PFSK-1 (cell line): ENCODE measurements around the gene CLTCL1.

Experiments
- FOXP2 ChIP-seq: optimal IDR thresholded peaks from 2 replicates; pipeline ENCODE3; 2011; ENCODE audit warnings: borderline replicate concordance, control low read depth, inconsistent platforms; ENCODE audit not compliant: insufficient read depth; ENCODE audit errors: extremely low read length, extremely low read depth
- POLR2AphosphoS5 ChIP-seq: IDR thresholded peaks from 2 replicates; pipeline ENCODE4 v1.6.1; 2012; ENCODE audit warnings: low read depth, mild to moderate bottlenecking, control low read depth, low read length, moderate library complexity
- SIN3A ChIP-seq: IDR thresholded peaks from 2 replicates; pipeline ENCODE4 v1.6.1; 2012; ENCODE audit warnings: mild to moderate bottlenecking, low read length, moderate library complexity, borderline replicate concordance; ENCODE audit not compliant: insufficient read depth
- TAF1 ChIP-seq: IDR thresholded peaks from 2 replicates; pipeline ENCODE4 v1.6.1; 2012; ENCODE audit warnings: low read length, control low read depth, borderline replicate concordance; ENCODE audit not compliant: insufficient read depth
- TF ChIP-seq, protein P1 (sequence below), 2 experiments: IDR thresholded peaks; 2 replicates each; pipeline versions ENCODE4 v1.6.1 to v1.8.0; 2011 to 2012; ENCODE audit warnings: low read depth in 2 of 2, low read length in 2 of 2, control low read depth in 1 of 2, inconsistent platforms in 1 of 2, mild to moderate bottlenecking in 1 of 2, moderate library complexity in 1 of 2; ENCODE audit not compliant: insufficient read depth in 1 of 2

CLTCL1 gene

GRCh38 chr22:19331474-19331873 lies 40.0 kb upstream of the CLTCL1 start:
- TF ChIP-seq SIN3A (no peak), POLR2AphosphoS5 (no peak), FOXP2 (no peak), TAF1 (no peak)
- TF ChIP-seq, protein P1, sequence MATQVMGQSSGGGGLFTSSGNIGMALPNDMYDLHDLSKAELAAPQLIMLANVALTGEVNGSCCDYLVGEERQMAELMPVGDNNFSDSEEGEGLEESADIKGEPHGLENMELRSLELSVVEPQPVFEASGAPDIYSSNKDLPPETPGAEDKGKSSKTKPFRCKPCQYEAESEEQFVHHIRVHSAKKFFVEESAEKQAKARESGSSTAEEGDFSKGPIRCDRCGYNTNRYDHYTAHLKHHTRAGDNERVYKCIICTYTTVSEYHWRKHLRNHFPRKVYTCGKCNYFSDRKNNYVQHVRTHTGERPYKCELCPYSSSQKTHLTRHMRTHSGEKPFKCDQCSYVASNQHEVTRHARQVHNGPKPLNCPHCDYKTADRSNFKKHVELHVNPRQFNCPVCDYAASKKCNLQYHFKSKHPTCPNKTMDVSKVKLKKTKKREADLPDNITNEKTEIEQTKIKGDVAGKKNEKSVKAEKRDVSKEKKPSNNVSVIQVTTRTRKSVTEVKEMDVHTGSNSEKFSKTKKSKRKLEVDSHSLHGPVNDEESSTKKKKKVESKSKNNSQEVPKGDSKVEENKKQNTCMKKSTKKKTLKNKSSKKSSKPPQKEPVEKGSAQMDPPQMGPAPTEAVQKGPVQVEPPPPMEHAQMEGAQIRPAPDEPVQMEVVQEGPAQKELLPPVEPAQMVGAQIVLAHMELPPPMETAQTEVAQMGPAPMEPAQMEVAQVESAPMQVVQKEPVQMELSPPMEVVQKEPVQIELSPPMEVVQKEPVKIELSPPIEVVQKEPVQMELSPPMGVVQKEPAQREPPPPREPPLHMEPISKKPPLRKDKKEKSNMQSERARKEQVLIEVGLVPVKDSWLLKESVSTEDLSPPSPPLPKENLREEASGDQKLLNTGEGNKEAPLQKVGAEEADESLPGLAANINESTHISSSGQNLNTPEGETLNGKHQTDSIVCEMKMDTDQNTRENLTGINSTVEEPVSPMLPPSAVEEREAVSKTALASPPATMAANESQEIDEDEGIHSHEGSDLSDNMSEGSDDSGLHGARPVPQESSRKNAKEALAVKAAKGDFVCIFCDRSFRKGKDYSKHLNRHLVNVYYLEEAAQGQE (IDR thresholded peaks at IDR 0.05; ENCODE audit: insufficient read depth in 1 of 2, low read depth in 2 of 2, low read length in 2 of 2), result no peak

DNA sequence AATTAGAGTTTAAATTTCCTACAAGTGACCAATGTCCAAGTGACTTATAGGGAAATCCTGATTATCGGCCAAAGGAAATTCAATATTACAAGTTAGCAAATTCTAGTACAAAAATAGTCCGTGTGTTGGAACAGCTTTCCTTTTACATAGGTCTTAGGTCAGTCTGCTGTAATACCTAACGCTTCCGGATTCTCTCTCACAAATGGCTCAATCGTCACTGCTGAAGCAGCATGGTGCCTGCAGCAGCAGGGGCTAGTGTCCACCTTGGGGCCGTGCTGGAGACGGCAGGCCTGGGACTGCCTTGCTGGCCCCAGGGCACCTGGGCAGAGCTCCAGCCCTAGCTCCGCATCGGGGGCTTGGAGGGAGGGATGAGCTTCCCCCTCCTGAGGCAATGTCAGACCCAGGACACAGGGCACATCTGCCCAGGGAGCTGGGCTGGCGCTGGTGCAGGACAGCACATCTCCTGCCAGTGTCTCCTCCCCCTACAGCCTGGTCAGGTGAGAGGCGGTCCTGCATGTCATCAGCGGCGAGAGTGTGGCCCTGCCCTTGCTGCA lies 39.4 kb upstream of the CLTCL1 start:
- TF ChIP-seq SIN3A, result no peak
- TF ChIP-seq, protein P1 (IDR thresholded peaks at IDR 0.05; ENCODE audit: insufficient read depth in 1 of 2, low read depth in 2 of 2, low read length in 2 of 2), result no peak
- TF ChIP-seq TAF1, result no peak

DNA sequence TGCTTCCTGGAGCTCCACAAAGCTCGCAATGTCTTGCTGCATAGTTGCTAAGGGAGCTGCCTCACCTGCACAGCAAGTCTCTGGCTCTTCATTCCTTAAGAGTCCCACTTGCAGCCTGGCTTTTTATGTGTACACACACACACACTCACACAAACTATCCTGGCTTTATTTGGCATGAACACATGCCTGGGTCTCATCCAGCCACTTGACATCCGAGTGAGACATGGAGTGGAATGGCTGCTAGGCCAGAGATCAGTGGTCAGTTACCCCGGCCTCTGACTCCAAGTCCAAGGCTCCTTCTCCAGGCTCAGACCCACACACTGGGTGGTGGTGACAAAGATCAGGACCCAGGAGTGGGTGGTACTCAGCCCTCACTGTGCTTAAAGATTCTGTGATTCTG lies 37.9 kb upstream of the CLTCL1 start:
- TF ChIP-seq FOXP2 (no peak), SIN3A (no peak), TAF1 (no peak), POLR2AphosphoS5 (no peak)
- TF ChIP-seq, protein P1 (IDR thresholded peaks at IDR 0.05; ENCODE audit: insufficient read depth in 1 of 2, low read depth in 2 of 2, low read length in 2 of 2), result no peak

GRCh38 chr22:19325296-19325948 lies 33.9 kb upstream of the CLTCL1 start:
- TF ChIP-seq POLR2AphosphoS5 (no peak), TAF1 (no peak), SIN3A (no peak), FOXP2 (no peak)
- TF ChIP-seq, protein P1 (IDR thresholded peaks at IDR 0.05; ENCODE audit: insufficient read depth in 1 of 2, low read depth in 2 of 2, low read length in 2 of 2), result no peak
